K562 (cell line): Measurements from ENCODE around the gene NQO2. TPM values are rescaled to one million over a fixed set of nuclear protein-coding genes. Genes with fewer than 3 reads are reported as not detected.

Source experiments
- ATAC-seq: fragments of 200-7000 bp; cut with Tn5 transposase; 3 replicates; pipeline ENCODE4 v1.9.1; 2020; ENCODE audit warnings: moderate library complexity
- BruUV-seq: library from RNA; stranded (reverse); fragments of 400-500 nt; replicated peaks from 2 replicates; lab custom pipeline; 2021; lab: Mats Ljungman, UMichigan
- CTCF ChIA-PET: fragments of 300-600 bp; formaldehyde crosslinking; extraction: SDS; loops from one replicate; lab custom pipeline; 2021; ENCODE audit warnings: low intra/inter-chr PET ratio; lab: Yijun Ruan, JAX
- POLR2A ChIA-PET: fragments of 300-600, 350-650 bp; sonication (Branson Sonifier 250); formaldehyde crosslinking; extraction: SDS; loops from one replicate; lab custom pipeline; 2021; ENCODE audit warnings: antibody characterized with exemption, inconsistent platforms; lab: Yijun Ruan, JAX
- DNase-seq, 4 experiments: peaks; one replicate each; pipeline versions ENCODE4 v3.0.0 to v3.0.0-alpha.2; 2011 to 2018; ENCODE audit warnings: low spot score in 3 of 4, mixed read lengths in 3 of 4; ENCODE audit errors: extremely low read depth in 1 of 4
- FAIRE-seq: peaks from 2 replicates; lab custom pipeline; 2011; peaks lifted over from hg19 to GRCh38; lab: Jason Lieb, UNC
- H2AFZ ChIP-seq: 2 replicates; pipeline ENCODE4 v1.6.0; 2011; ENCODE audit warnings: low read depth, low read length, control low read depth, inconsistent platforms
- H3K27ac ChIP-seq: fragments of 200-600 bp; 3 replicates; pipeline ENCODE4 v1.8.0; 2011; ENCODE audit warnings: low read depth, mild to moderate bottlenecking, control low read depth, inconsistent platforms, low read length, moderate library complexity, mixed read lengths; ENCODE audit errors: extremely low read depth
- H3K27me3 ChIP-seq, 2 experiments: fragments of 300-600 bp in 1 of 2; 2 replicates in 1 of 2; 3 replicates in 1 of 2; pipeline versions ENCODE4 v1.6.0 to v1.8.0; 2011; ENCODE audit warnings: inconsistent platforms in 2 of 2, low read length in 2 of 2, mild to moderate bottlenecking in 1 of 2, mixed read lengths in 1 of 2, moderate library complexity in 1 of 2; ENCODE audit not compliant: control insufficient read depth in 2 of 2, insufficient read depth in 2 of 2
- H3K36me3 ChIP-seq: fragments of 300-600 bp; 3 replicates; pipeline ENCODE4 v1.8.0; 2011; ENCODE audit warnings: mild to moderate bottlenecking, low read length, inconsistent platforms; ENCODE audit not compliant: control insufficient read depth, insufficient read depth
- H3K4me1 ChIP-seq, 2 experiments: fragments of 200-600 bp in 1 of 2; replicated peaks in 1 of 2; 2 replicates in 1 of 2; 3 replicates in 1 of 2; pipeline versions ENCODE4 v1.5.1 to v1.8.0; 2011; ENCODE audit warnings: inconsistent platforms in 2 of 2, low read length in 2 of 2, mild to moderate bottlenecking in 1 of 2, mixed read lengths in 1 of 2, moderate library complexity in 1 of 2; ENCODE audit not compliant: control insufficient read depth in 2 of 2, insufficient read depth in 2 of 2
- H3K4me2 ChIP-seq: 2 replicates; pipeline ENCODE4 v1.6.1; 2011; ENCODE audit warnings: low read length, control low read depth, inconsistent platforms, mixed read lengths; ENCODE audit not compliant: insufficient read depth
- H3K4me3 ChIP-seq: fragments of 200-600 bp; sonication (generic), shearing (Covaris generic); 2 replicates; pipeline ENCODE4 v1.5.1; 2016; ENCODE audit warnings: control low read depth, inconsistent platforms
- H3K79me2 ChIP-seq: fragments of 200-600 bp; 3 replicates; pipeline ENCODE4 v1.8.0; 2011; ENCODE audit warnings: low read length, inconsistent platforms; ENCODE audit not compliant: control insufficient read depth, insufficient read depth
- H3K9ac ChIP-seq, 2 experiments: 2 replicates each; pipeline versions ENCODE4 v1.6.0 to v1.6.1; 2011; ENCODE audit warnings: low read depth in 2 of 2, low read length in 2 of 2, control low read depth in 1 of 2, inconsistent platforms in 1 of 2, mild to moderate bottlenecking in 1 of 2, mixed read lengths in 1 of 2; ENCODE audit not compliant: insufficient read depth in 1 of 2
- H3K9me1 ChIP-seq: one replicate; pipeline ENCODE4 v1.6.0; 2011; ENCODE audit warnings: inconsistent platforms, mild to moderate bottlenecking, low read length, moderate library complexity; ENCODE audit not compliant: control insufficient read depth, insufficient read depth
- H3K9me3 ChIP-seq: replicated peaks from 2 replicates; pipeline ENCODE4 v1.5.1; 2011; ENCODE audit warnings: low read depth, low read length, inconsistent platforms; ENCODE audit not compliant: control insufficient read depth, insufficient read depth
- H4K20me1 ChIP-seq: replicated peaks from 2 replicates; pipeline ENCODE4 v1.6.1; 2011; ENCODE audit warnings: low read length, inconsistent platforms, mixed read lengths; ENCODE audit not compliant: control insufficient read depth, insufficient read depth
- CHD1 ChIP-seq: fragments of 200-600 bp; sonication (generic); IDR thresholded peaks from one replicate; pipeline ENCODE4 v1.6.1; 2012; ENCODE audit warnings: mild to moderate bottlenecking, moderate library complexity, low read length, inconsistent platforms
- IRF2 ChIP-seq: sonication (generic); formaldehyde crosslinking; IDR thresholded peaks from 2 replicates; pipeline ENCODE4 v1.8.1; 2022; ENCODE audit warnings: mild to moderate bottlenecking, missing genetic modification reagents
- POLR2A ChIP-seq: fragments of 450-650 bp; conservative IDR thresholded peaks from 2 replicates; pipeline ENCODE4 v1.6.1; 2016
- POLR2B ChIP-seq: fragments of 450-650 bp; IDR thresholded peaks from 2 replicates; pipeline ENCODE4 v1.6.1; 2018; ENCODE audit warnings: low read depth; ENCODE audit not compliant: partially characterized antibody
- POLR2G ChIP-seq: fragments of 200-400 bp; formaldehyde crosslinking; IDR thresholded peaks from 2 replicates; pipeline ENCODE4 v1.6.1; 2017; ENCODE audit warnings: low read depth, mild to moderate bottlenecking, antibody characterized with exemption, low read length, moderate library complexity
- STAT5B ChIP-seq: fragments of 250-450 bp; sonication (Bioruptor Pico); IDR thresholded peaks from 2 replicates; pipeline ENCODE4 v1.8.0; 2021; ENCODE audit warnings: mild to moderate bottlenecking, inconsistent platforms
- ZNF436 ChIP-seq: fragments of 250-450, 450-650 bp; sonication (Bioruptor Pico); formaldehyde crosslinking; IDR thresholded peaks from 2 replicates; pipeline ENCODE4 v1.7.0; 2020; ENCODE audit warnings: mild to moderate bottlenecking
- whole genome bisulfite sequencing: fragments of 100-300 bp; shearing (Covaris generic); methylation state at CpG from one replicate; pipeline ENCODE4 v1.1.6; 2016; ENCODE audit warnings: low coverage, mixed read lengths; ENCODE audit not compliant: insufficient coverage; ENCODE audit errors: missing lambda C conversion rate; 5-methylcytosine and 5-hydroxymethylcytosine counted together
- in situ Hi-C: fragments of 300-500 bp; cut with MboI; formaldehyde crosslinking; loops from 4 replicates; pipeline ENCODE4 v1.15.0; 2018; ENCODE audit warnings: inconsistent platforms, mixed read lengths
- intact Hi-C: fragments of 100-400 bp; cut with micrococcal nuclease; formaldehyde crosslinking; loops from 2 replicates; pipeline ENCODE4 v1.14.2; 2022
- polyA plus RNA-seq, 8 experiments: library from polyadenylated mRNA; depleted of rRNA in 4 of 8; stranded (reverse) in 5 of 8; unstranded in 3 of 8; fragments of >200 nt; fragmentation: Nextera tagmentation in 2 of 8; fragmentation: Illumina TruSeq in 1 of 8; extraction: Ambion mirVana in 2 of 8; extraction: Trizol in 1 of 8; gene quantifications; 2 replicates each; pipeline versions ENCODE4 v1.2.1 to v1.2.3, GENCODE V29; 2011 to 2014; ENCODE audit warnings: inconsistent platforms in 1 of 8, missing spikeins in 1 of 8
- total RNA-seq, 7 experiments: library from RNA; depleted of rRNA in 6 of 7; stranded (reverse); fragments of >200 nt in 6 of 7; fragmentation: Illumina TruSeq in 2 of 7; extraction: Trizol in 2 of 7; gene quantifications; 2 replicates each; pipeline versions ENCODE4 v1.2.1 to v1.2.3, GENCODE V29; 2011 to 2021; ENCODE audit warnings: low replicate concordance in 1 of 7
- TF ChIP-seq, protein P1 (sequence below): fragments of 250-450 bp; sonication (Bioruptor Pico); IDR thresholded peaks from 2 replicates; pipeline ENCODE4 v1.4.0; 2020; ENCODE audit warnings: mild to moderate bottlenecking
- TF ChIP-seq, protein P2 (sequence below): sonication (generic); formaldehyde crosslinking; IDR thresholded peaks from 2 replicates; pipeline ENCODE4 v1.8.0; 2022; ENCODE audit warnings: mild to moderate bottlenecking, missing genetic modification reagents

The NQO2 gene
- total and polyA plus RNA-seq, 9 of the 15 experiments (the other 6 are each of a cell fraction or from before 2014, with no cell fraction given) = 54.6 to 214 (median 116) TPM

DNA sequence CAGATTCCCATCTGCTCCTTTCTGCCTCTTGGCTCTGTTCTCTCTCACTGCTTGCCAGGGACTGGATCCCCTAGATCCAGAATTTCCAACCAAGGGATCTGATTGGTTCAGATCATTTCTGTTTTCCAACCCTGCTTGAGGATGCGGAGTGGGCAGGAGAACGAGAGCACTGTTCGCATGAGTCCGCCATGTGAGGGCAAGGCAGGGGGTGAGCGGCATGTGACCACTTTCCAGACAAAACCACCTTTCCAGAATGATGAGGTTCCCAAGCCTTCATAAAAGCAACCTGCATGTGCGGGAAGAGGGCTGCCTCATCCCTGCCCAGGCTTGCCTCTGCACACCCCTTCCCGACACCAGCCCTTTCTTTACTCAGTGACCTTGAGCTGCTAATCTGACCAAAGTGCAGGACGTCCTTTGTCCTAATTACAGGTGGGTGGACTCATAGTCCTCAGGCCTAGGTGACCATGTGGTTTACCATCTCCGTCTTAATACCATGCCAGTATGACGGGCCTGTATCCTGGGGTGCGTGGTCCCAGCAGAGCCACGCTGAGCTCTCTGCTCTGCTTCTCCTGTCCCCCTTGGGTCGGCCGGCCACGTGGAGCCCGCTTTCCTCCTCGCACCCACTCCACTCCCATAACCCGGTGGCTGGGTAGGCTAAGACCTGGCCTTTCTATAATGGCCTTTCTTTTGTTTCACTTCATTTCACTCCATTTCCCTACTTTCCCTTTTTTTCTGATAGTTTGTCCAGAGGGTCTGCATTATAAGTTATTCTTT is 14.4 kb downstream of the NQO2 start:
- TF ChIP-seq IRF2 (CRISPR knock-in tag) = no peak
- peak; percentile 27 for TF ChIP-seq POLR2B
- TF ChIP-seq, protein P1, sequence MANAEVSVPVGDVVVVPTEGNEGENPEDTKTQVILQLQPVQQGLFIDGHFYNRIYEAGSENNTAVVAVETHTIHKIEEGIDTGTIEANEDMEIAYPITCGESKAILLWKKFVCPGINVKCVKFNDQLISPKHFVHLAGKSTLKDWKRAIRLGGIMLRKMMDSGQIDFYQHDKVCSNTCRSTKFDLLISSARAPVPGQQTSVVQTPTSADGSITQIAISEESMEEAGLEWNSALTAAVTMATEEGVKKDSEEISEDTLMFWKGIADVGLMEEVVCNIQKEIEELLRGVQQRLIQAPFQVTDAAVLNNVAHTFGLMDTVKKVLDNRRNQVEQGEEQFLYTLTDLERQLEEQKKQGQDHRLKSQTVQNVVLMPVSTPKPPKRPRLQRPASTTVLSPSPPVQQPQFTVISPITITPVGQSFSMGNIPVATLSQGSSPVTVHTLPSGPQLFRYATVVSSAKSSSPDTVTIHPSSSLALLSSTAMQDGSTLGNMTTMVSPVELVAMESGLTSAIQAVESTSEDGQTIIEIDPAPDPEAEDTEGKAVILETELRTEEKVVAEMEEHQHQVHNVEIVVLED (CRISPR knock-in tag) = no peak
- TF ChIP-seq, protein P2, sequence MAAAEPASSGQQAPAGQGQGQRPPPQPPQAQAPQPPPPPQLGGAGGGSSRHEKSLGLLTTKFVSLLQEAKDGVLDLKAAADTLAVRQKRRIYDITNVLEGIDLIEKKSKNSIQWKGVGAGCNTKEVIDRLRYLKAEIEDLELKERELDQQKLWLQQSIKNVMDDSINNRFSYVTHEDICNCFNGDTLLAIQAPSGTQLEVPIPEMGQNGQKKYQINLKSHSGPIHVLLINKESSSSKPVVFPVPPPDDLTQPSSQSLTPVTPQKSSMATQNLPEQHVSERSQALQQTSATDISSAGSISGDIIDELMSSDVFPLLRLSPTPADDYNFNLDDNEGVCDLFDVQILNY (CRISPR knock-in tag) = no peak
- peak; percentile 60 for TF ChIP-seq POLR2G
- 0 out of 2 replicates have a peak, but pooled peaks have one; percentile 22 for TF ChIP-seq POLR2A
- no peak for TF ChIP-seq CHD1
- no peak for TF ChIP-seq ZNF436 (CRISPR knock-in tag)
- no peak for TF ChIP-seq STAT5B (CRISPR knock-in tag)
- Histone ChIP-seq H3K4me2 (no peak overlapping the region), H3K27me3 (no peaks in the 10 kb centered on the region), H3K79me2 (peaks cover 4% of the 10 kb centered on the region; the same call in 2 of the 3 replicates), H2AFZ (no peak overlapping the region), H4K20me1 (no peaks in the 10 kb centered on the region), H3K27ac (no peak overlapping the region), H3K9me3 (peaks cover 12% of the 10 kb centered on the region; the same call in 1 of the 2 replicates), H3K9me1 (no peaks in the 10 kb centered on the region), H3K9ac (no peak overlapping the region), H3K4me3 (no peak overlapping the region), H3K4me1 (peaks cover 0 to 4% of the 10 kb centered on the region in 2 experiments; a peak in 1 of 5 replicates), H3K36me3 (peaks cover 92% of the 10 kb centered on the region)
- ATAC-seq (no peak), DNase-seq (peak in 1 of 4 experiments; percentile 9), FAIRE-seq (no peak)
- in situ Hi-C loops (no loop called here), intact Hi-C loops (no loop called here)
- POLR2A ChIA-PET = interaction anchor here (0.7 to 3.8 kb wide), 9 partner anchors 8 to 238 kb away, joined by 3 to 39 read pairs (median 3); no protein-coding TSS in a partner anchor
- 88% methylated on average over 18 of the region's 18 CpGs for WGBS
- BruUV-seq = no TSS peak
- CTCF ChIA-PET = no interaction called here
